ENCODE data around the gene MEPE. TPM values are rescaled to one million over a fixed set of nuclear protein-coding genes. Genes with fewer than 3 reads are reported as not detected.

Gene MEPE
- total RNA-seq, 1 donor from 2014 or later: not detected

DNA sequence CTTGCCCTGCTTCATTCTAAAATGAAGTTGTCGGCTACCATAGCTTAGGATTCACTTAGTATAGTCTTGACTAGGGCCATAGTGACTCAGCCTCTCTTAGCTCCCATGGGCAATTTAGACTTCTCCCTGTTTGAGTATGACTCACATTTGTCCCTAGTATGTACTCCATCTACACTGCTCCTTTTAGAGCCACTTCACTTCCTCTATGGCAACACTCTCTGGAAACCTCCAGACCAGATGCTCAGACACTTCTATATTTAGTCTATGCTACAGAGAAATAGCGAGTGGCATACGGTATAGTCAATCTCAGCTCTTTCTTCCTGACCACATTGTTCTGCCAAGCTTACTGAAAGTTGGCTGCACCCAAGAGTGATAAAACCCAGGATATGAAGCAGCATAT, 11.2 kb downstream of the MEPE start:
- no peak for DNase-seq (ENCODE audit: low spot score)
- H3K36me3 ChIP-seq: no peaks in the 10 kb centered on the region
- TF ChIP-seq EZH2phosphoT487 (IDR thresholded peaks at IDR 0.05): no peak
- TF ChIP-seq, protein P1, sequence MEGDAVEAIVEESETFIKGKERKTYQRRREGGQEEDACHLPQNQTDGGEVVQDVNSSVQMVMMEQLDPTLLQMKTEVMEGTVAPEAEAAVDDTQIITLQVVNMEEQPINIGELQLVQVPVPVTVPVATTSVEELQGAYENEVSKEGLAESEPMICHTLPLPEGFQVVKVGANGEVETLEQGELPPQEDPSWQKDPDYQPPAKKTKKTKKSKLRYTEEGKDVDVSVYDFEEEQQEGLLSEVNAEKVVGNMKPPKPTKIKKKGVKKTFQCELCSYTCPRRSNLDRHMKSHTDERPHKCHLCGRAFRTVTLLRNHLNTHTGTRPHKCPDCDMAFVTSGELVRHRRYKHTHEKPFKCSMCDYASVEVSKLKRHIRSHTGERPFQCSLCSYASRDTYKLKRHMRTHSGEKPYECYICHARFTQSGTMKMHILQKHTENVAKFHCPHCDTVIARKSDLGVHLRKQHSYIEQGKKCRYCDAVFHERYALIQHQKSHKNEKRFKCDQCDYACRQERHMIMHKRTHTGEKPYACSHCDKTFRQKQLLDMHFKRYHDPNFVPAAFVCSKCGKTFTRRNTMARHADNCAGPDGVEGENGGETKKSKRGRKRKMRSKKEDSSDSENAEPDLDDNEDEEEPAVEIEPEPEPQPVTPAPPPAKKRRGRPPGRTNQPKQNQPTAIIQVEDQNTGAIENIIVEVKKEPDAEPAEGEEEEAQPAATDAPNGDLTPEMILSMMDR (IDR thresholded peaks at IDR 0.05): no peak
- no peak for TF ChIP-seq EZH2 (IDR thresholded peaks at IDR 0.05)
- Mint-ChIP-seq H3K27me3 (ENCODE audit: insufficient read depth, low read depth) (no peaks in the 10 kb centered on the region), H3K27ac (no peak overlapping the region), H3K9me3 (no peaks in the 10 kb centered on the region), H3K4me1 (peaks cover 9% of the 10 kb centered on the region), H3K36me3 (no peaks in the 10 kb centered on the region), H3K4me3 (no peak overlapping the region)
- H4K20me1 ChIP-seq (ENCODE audit: low read depth): no peaks in the 10 kb centered on the region
- H3K4me2 ChIP-seq: no peak overlapping the region
- H2AFZ ChIP-seq (replicated peaks): no peak overlapping the region
- no peak overlapping the region for H3K9ac ChIP-seq
- H3K9me3 ChIP-seq (ENCODE audit: low read depth): no peaks in the 10 kb centered on the region
- H3F3A ChIP-seq (ENCODE audit: low read depth): no peaks in the 10 kb centered on the region
- no peak overlapping the region for H3K27ac ChIP-seq
- H3K4me1 ChIP-seq: peaks cover 3% of the 10 kb centered on the region
- H3K27me3 ChIP-seq: no peaks in the 10 kb centered on the region
- no peaks in the 10 kb centered on the region for H3K79me2 ChIP-seq (ENCODE audit: low read depth)
- H3K4me3 ChIP-seq: no peak overlapping the region

GRCh38 chr4:87844452-87844851, 11.7 kb downstream of the MEPE start:
- Mint-ChIP-seq H3K27ac (no peak overlapping the region), H3K27me3 (ENCODE audit: insufficient read depth, low read depth) (no peaks in the 10 kb centered on the region), H3K9me3 (no peaks in the 10 kb centered on the region), H3K36me3 (no peaks in the 10 kb centered on the region), H3K4me1 (peaks cover 4% of the 10 kb centered on the region), H3K4me3 (no peak overlapping the region)
- no peaks in the 10 kb centered on the region for H3K4me1 ChIP-seq
- no peaks in the 10 kb centered on the region for H3F3A ChIP-seq (ENCODE audit: low read depth)
- no peaks in the 10 kb centered on the region for H3K79me2 ChIP-seq (ENCODE audit: low read depth)
- no peaks in the 10 kb centered on the region for H3K9me3 ChIP-seq (ENCODE audit: low read depth)
- no peak overlapping the region for H2AFZ ChIP-seq (replicated peaks)
- DNase-seq (ENCODE audit: low spot score): no peak
- no peak overlapping the region for H3K9ac ChIP-seq
- no peak overlapping the region for H3K4me2 ChIP-seq
- no peak overlapping the region for H3K27ac ChIP-seq
- H4K20me1 ChIP-seq (ENCODE audit: low read depth): no peaks in the 10 kb centered on the region
- no peak for TF ChIP-seq EZH2 (IDR thresholded peaks at IDR 0.05)
- TF ChIP-seq, protein P1 (IDR thresholded peaks at IDR 0.05): no peak
- TF ChIP-seq EZH2phosphoT487 (IDR thresholded peaks at IDR 0.05): no peak
- H3K36me3 ChIP-seq: no peaks in the 10 kb centered on the region
- no peak overlapping the region for H3K4me3 ChIP-seq
- H3K27me3 ChIP-seq: no peaks in the 10 kb centered on the region

GRCh38 chr4:87846226-87846625, 13.5 kb downstream of the MEPE start:
- no peaks in the 10 kb centered on the region for H3K4me1 ChIP-seq
- no peak for TF ChIP-seq EZH2 (IDR thresholded peaks at IDR 0.05)
- no peak for TF ChIP-seq EZH2phosphoT487 (IDR thresholded peaks at IDR 0.05)

GRCh38 chr4:87848622-87849351, 16.0 kb downstream of the MEPE start:
- H3K4me2 ChIP-seq: peak overlapping the region; percentile 86
- peak; percentile 71 for DNase-seq (ENCODE audit: low spot score)
- no peak overlapping the region for H3K27ac ChIP-seq
- H3K27me3 ChIP-seq: no peaks in the 10 kb centered on the region
- peak overlapping the region; percentile 19 for H3K4me3 Mint-ChIP-seq
- H3K4me1 Mint-ChIP-seq: peaks cover 5% of the 10 kb centered on the region
- no peaks in the 10 kb centered on the region for H3K27me3 Mint-ChIP-seq (ENCODE audit: insufficient read depth, low read depth)
- H3K4me3 ChIP-seq: peak overlapping the region; percentile 48
- no peak overlapping the region for H3K9ac ChIP-seq
- no peaks in the 10 kb centered on the region for H3F3A ChIP-seq (ENCODE audit: low read depth)
- no peaks in the 10 kb centered on the region for H3K79me2 ChIP-seq (ENCODE audit: low read depth)
- no peak for TF ChIP-seq EZH2phosphoT487 (IDR thresholded peaks at IDR 0.05)
- TF ChIP-seq, protein P1 (IDR thresholded peaks at IDR 0.05): peak; percentile 57
- H3K9me3 ChIP-seq (ENCODE audit: low read depth): no peaks in the 10 kb centered on the region
- no peaks in the 10 kb centered on the region for H3K36me3 ChIP-seq
- H4K20me1 ChIP-seq (ENCODE audit: low read depth): no peaks in the 10 kb centered on the region
- peak overlapping the region; percentile 99 for H2AFZ ChIP-seq (replicated peaks)
- H3K36me3 Mint-ChIP-seq: no peaks in the 10 kb centered on the region
- no peaks in the 10 kb centered on the region for H3K9me3 Mint-ChIP-seq
- H3K4me1 ChIP-seq: no peaks in the 10 kb centered on the region
- H3K27ac Mint-ChIP-seq: no peak overlapping the region

More at GRCh38 chr4:87846226-87846625, 13.5 kb downstream of the MEPE start:
- Histone ChIP-seq H3K4me2 (no peak overlapping the region), H3K36me3 (no peaks in the 10 kb centered on the region), H3K4me3 (no peak overlapping the region), H3K9me3 (ENCODE audit: low read depth) (no peaks in the 10 kb centered on the region), H3K27me3 (no peaks in the 10 kb centered on the region), H3F3A (ENCODE audit: low read depth) (no peaks in the 10 kb centered on the region), H4K20me1 (ENCODE audit: low read depth) (no peaks in the 10 kb centered on the region), H3K79me2 (ENCODE audit: low read depth) (no peaks in the 10 kb centered on the region), H3K27ac (no peak overlapping the region), H3K9ac (no peak overlapping the region), H2AFZ (replicated peaks) (no peak overlapping the region)
- Mint-ChIP-seq H3K27me3 (ENCODE audit: insufficient read depth, low read depth) (no peaks in the 10 kb centered on the region), H3K27ac (no peak overlapping the region), H3K4me1 (peaks cover 2% of the 10 kb centered on the region), H3K9me3 (no peaks in the 10 kb centered on the region), H3K36me3 (no peaks in the 10 kb centered on the region), H3K4me3 (no peak overlapping the region)
- no peak for DNase-seq (ENCODE audit: low spot score)
